H1 (cell line): ENCODE results near the gene MMP11. TPM values are rescaled to one million over a fixed set of nuclear protein-coding genes. Genes with fewer than 3 reads are reported as not detected.
A peak's percentile ranks its signal among the peaks of the same experiment; 100 is the strongest.

Source experiments
- ASH2L ChIP-seq: fragments of 200-600, 300-600 bp; sonication (generic); IDR thresholded peaks from one replicate; pipeline ENCODE4 v1.7.1; 2017; ENCODE audit warnings: low read length
- BACH1 ChIP-seq: IDR thresholded peaks from 2 replicates; pipeline ENCODE4 v1.6.1; 2012; ENCODE audit warnings: low read length, improper control_type of control experiment
- BRCA1 ChIP-seq: IDR thresholded peaks from 2 replicates; pipeline ENCODE4 v1.6.1; 2012; ENCODE audit warnings: low read depth, low read length, improper control_type of control experiment
- CREB1 ChIP-seq: IDR thresholded peaks from 2 replicates; pipeline ENCODE4 v1.6.1; 2012; ENCODE audit warnings: inconsistent platforms
- FOSL1 ChIP-seq: IDR thresholded peaks from 2 replicates; pipeline ENCODE4 v1.6.1; 2011; ENCODE audit warnings: mild to moderate bottlenecking, low read depth, low read length, moderate library complexity; ENCODE audit not compliant: insufficient read depth
- HDAC6 ChIP-seq: IDR thresholded peaks from one replicate; pipeline ENCODE4 v1.7.1; 2012; ENCODE audit warnings: low read depth, mild to moderate bottlenecking, inconsistent platforms, low read length, moderate library complexity
- JUND ChIP-seq: IDR thresholded peaks from 2 replicates; pipeline ENCODE4 v1.6.1; 2011; ENCODE audit warnings: mild to moderate bottlenecking, improper control_type of control experiment, low read length
- KDM1A ChIP-seq: fragments of 200-600, 300-600 bp; sonication (generic); IDR thresholded peaks from 2 replicates; pipeline ENCODE4 v1.7.1; 2016; ENCODE audit warnings: mild to moderate bottlenecking, low read length, borderline replicate concordance
- KDM5A ChIP-seq: fragments of 200-600 bp; IDR thresholded peaks from 2 replicates; pipeline ENCODE4 v1.7.1; 2012; ENCODE audit warnings: mild to moderate bottlenecking, low read length, inconsistent platforms, mixed read lengths
- PHF8 ChIP-seq: fragments of 200-600 bp; sonication (generic); conservative IDR thresholded peaks from 2 replicates; pipeline ENCODE4 v1.7.1; 2012; ENCODE audit warnings: low read depth, mild to moderate bottlenecking, inconsistent platforms, low read length, moderate library complexity
- POLR2A ChIP-seq, 2 experiments: IDR thresholded peaks; 1 replicate in 1 of 2; 2 replicates in 1 of 2; pipeline ENCODE4 v1.6.1; 2011; ENCODE audit warnings: low read depth in 2 of 2, low read length in 2 of 2, mild to moderate bottlenecking in 2 of 2; ENCODE audit errors: control extremely low read depth in 1 of 2
- RAD21 ChIP-seq, 2 experiments: IDR thresholded peaks in 1 of 2; conservative IDR thresholded peaks in 1 of 2; 2 replicates each; pipeline ENCODE4 v1.6.1; 2011; ENCODE audit warnings: low read depth in 2 of 2, low read length in 2 of 2, improper control_type of control experiment in 1 of 2, inconsistent platforms in 1 of 2, mild to moderate bottlenecking in 1 of 2, moderate library complexity in 1 of 2
- RBBP5 ChIP-seq: IDR thresholded peaks from 2 replicates; pipeline ENCODE4 v1.7.1; 2012; ENCODE audit warnings: low read depth, mild to moderate bottlenecking, inconsistent platforms, low read length, moderate library complexity, borderline replicate concordance
- SIN3A ChIP-seq, 2 experiments: IDR thresholded peaks in 1 of 2; conservative IDR thresholded peaks in 1 of 2; 2 replicates each; pipeline ENCODE4 v1.6.1; 2011 to 2012; ENCODE audit warnings: low read length in 2 of 2, improper control_type of control experiment in 1 of 2, low read depth in 1 of 2, mild to moderate bottlenecking in 1 of 2
- SP4 ChIP-seq: IDR thresholded peaks from 2 replicates; pipeline ENCODE4 v1.6.1; 2012; ENCODE audit warnings: low read length, inconsistent platforms
- SRF ChIP-seq: IDR thresholded peaks from 2 replicates; pipeline ENCODE4 v1.6.1; 2011; ENCODE audit warnings: mild to moderate bottlenecking, low read depth, low read length, moderate library complexity
- TAF1 ChIP-seq: IDR thresholded peaks from 2 replicates; pipeline ENCODE4 v1.6.1; 2011; ENCODE audit warnings: mild to moderate bottlenecking, low read depth, low read length
- TAF7 ChIP-seq: optimal IDR thresholded peaks from 2 replicates; pipeline ENCODE3; 2011; ENCODE audit warnings: low read depth, mild to moderate bottlenecking, inconsistent platforms, low read length, moderate library complexity, borderline replicate concordance
- TCF12 ChIP-seq: IDR thresholded peaks from 2 replicates; pipeline ENCODE4 v1.6.1; 2011; ENCODE audit warnings: low read depth, mild to moderate bottlenecking, low read length
- polyA plus RNA-seq, 7 experiments: library from polyadenylated mRNA; depleted of rRNA in 3 of 7; stranded (reverse) in 5 of 7; unstranded in 2 of 7; fragments of >200 nt in 5 of 7; fragments of 200-250 nt in 2 of 7; gene quantifications; 1 replicate in 5 of 7; 2 replicates in 1 of 7; 4 replicates in 1 of 7; pipeline versions ENCODE4 v1.2.1 to v1.2.3, GENCODE V29; 2011 to 2013; ENCODE audit warnings: missing spikeins in 2 of 7, mixed read lengths in 2 of 7
- total RNA-seq: library from RNA; stranded (reverse); fragmentation: NEBNext Ultra II Directional; extraction: Animal tissue kit (Norgen Biotek cat#: 25700); gene quantifications from 2 replicates; pipeline ENCODE4 v1.2.1, GENCODE V29; 2021
- TF ChIP-seq, protein P1 (sequence below): IDR thresholded peaks from 2 replicates; pipeline ENCODE4 v1.6.1; 2012; ENCODE audit warnings: inconsistent platforms
- TF ChIP-seq, protein P2 (sequence below): IDR thresholded peaks from 2 replicates; pipeline ENCODE4 v1.6.1; 2012; ENCODE audit warnings: low read length, inconsistent platforms
- TF ChIP-seq, protein P3 (sequence below): IDR thresholded peaks from 2 replicates; pipeline ENCODE4 v1.6.1; 2012; ENCODE audit warnings: inconsistent platforms

Gene MMP11
- total and polyA plus RNA-seq, 2 of the 8 experiments (the other 6 are each of a cell fraction or from before 2014, with no cell fraction given) = 10.2 to 18.3 TPM

DNA sequence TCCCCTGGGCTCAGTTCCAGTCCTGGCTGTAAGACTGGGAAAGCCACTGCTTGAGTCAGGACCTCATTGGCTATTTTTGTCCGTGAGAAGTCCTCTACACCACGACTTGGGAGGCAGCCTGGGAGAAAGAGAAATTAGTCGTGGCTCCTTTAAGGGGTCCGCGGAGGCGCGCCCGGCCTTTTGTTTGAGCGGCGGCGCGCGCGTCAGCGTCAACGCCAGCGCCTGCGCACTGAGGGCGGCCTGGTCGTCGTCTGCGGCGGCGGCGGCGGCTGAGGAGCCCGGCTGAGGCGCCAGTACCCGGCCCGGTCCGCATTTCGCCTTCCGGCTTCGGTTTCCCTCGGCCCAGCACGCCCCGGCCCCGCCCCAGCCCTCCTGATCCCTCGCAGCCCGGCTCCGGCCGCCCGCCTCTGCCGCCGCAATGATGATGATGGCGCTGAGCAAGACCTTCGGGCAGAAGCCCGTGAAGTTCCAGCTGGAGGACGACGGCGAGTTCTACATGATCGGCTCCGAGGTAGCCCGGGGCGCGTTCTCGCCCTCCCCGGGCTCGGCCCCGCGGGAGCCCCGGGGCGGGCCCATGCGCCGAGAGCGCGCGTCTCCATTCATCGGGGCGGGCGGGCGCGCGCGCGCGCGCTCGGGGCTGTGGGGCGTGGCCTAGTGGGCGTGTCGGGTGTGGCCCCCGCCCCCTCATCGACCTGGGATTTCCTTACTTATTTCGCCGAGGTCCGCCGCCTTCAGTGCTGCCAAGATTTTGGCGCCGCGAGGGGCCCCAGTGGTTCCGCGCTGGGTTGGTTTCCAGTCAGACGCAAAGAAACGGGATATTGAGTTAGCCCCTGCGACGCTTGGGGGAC, 14.3 kb downstream of the MMP11 start, which contains the start of gene SMARCB1 (continued):
- TF ChIP-seq, protein P1, sequence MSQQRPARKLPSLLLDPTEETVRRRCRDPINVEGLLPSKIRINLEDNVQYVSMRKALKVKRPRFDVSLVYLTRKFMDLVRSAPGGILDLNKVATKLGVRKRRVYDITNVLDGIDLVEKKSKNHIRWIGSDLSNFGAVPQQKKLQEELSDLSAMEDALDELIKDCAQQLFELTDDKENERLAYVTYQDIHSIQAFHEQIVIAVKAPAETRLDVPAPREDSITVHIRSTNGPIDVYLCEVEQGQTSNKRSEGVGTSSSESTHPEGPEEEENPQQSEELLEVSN = 0 out of 2 replicates have a peak, but pooled peaks have one; percentile 9
- TF ChIP-seq, protein P2, sequence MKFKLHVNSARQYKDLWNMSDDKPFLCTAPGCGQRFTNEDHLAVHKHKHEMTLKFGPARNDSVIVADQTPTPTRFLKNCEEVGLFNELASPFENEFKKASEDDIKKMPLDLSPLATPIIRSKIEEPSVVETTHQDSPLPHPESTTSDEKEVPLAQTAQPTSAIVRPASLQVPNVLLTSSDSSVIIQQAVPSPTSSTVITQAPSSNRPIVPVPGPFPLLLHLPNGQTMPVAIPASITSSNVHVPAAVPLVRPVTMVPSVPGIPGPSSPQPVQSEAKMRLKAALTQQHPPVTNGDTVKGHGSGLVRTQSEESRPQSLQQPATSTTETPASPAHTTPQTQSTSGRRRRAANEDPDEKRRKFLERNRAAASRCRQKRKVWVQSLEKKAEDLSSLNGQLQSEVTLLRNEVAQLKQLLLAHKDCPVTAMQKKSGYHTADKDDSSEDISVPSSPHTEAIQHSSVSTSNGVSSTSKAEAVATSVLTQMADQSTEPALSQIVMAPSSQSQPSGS = no peak
- TF ChIP-seq SIN3A (conservative IDR thresholded peaks at IDR 0.05 in 1 of 2, IDR thresholded peaks at IDR 0.05 in 1 of 2; ENCODE audit: low read depth in 1 of 2, low read length in 2 of 2) (no peak), POLR2A (IDR thresholded peaks at IDR 0.05; ENCODE audit: control extremely low read depth in 1 of 2, low read depth in 2 of 2, low read length in 2 of 2) (peak in 1 of 2 experiments; percentile 96; a peak in 2 of 3 replicates), CREB1 (no peak), PHF8 (peak; percentile 98), KDM1A (no peak), BRCA1 (no peak), HDAC6 (no peak), SRF (no peak), JUND (peak; percentile 68; the same call in 1 of the 2 replicates), RBBP5 (peak; percentile 75; the same call in 1 of the 2 replicates), SP4 (no peak), RAD21 (IDR thresholded peaks at IDR 0.05 in 1 of 2, conservative IDR thresholded peaks at IDR 0.05 in 1 of 2; ENCODE audit: low read depth in 2 of 2, low read length in 2 of 2) (peak in 1 of 2 experiments; percentile 11; a peak in 1 of 4 replicates), TAF7 (peak; percentile 41), TCF12 (no peak), BACH1 (no peak), TAF1 (peak; percentile 93), KDM5A (no peak), ASH2L (peak; percentile 84), FOSL1 (no peak)
- TF ChIP-seq, protein P3, sequence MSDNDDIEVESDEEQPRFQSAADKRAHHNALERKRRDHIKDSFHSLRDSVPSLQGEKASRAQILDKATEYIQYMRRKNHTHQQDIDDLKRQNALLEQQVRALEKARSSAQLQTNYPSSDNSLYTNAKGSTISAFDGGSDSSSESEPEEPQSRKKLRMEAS = no peak
